ENCODE measurements around the gene TSPAN11.
"Not testable (repeated sequence)": the region's sequence is repeated elsewhere in the genome, so short reads cannot be mapped to it uniquely, and the experiment has no call there.

The TSPAN11 gene, protein sequence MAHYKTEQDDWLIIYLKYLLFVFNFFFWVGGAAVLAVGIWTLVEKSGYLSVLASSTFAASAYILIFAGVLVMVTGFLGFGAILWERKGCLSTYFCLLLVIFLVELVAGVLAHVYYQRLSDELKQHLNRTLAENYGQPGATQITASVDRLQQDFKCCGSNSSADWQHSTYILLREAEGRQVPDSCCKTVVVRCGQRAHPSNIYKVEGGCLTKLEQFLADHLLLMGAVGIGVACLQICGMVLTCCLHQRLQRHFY

DNA sequence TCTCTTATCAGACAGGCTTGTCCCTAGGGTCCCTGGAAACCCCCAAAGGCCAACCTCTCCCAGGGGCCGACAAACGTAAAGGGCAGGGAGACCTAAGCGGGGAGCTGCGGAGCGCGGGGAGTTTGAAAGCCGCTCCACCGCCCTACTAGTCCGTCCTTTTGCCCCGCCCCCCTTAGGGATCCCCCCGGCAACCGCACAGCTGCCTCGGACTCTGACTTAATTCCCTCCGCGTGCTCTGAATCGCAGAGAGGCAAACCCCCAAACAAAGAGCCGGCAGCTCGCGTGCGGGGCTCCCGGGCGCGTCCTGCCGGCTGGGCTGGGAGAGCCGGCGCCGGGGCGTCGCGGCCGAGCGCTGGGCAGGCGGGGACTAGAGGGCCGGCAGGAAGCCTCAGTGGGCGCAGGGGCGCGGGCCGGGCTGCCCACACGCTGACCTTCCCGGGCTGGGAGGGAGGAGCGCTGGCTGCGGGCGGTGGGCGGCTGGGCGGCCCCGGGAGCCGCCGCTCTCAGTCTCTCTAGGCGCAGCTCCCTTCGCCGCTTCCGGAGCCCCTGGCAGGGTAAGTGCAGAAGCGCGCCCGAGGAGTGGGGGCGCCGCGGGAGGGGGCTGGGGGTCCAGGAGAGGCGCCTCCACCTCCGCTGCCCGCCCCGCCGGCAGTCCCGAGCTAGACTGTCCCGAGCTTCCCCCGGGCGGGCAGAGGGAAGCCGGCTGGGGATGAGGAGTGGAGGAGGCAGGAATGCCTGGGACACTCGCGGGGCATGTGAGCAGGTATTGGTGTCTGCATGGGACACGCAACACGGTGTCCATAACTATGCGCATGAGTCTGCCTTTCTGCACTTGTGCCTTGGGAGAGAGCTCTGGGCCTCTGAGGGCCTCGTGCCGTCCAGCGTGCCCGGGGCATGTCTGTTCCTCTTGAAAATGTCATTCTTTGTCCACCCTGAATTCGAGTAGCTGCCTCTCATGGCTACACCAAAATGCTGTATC, at the start of gene TSPAN11:
TSPAN11 (plus strand) TSS at position 506 of the 979 bp plus-strand sequence. CDS start 27,244 bp downstream, outside the sequence.
- no peak for DNase-seq

DNA sequence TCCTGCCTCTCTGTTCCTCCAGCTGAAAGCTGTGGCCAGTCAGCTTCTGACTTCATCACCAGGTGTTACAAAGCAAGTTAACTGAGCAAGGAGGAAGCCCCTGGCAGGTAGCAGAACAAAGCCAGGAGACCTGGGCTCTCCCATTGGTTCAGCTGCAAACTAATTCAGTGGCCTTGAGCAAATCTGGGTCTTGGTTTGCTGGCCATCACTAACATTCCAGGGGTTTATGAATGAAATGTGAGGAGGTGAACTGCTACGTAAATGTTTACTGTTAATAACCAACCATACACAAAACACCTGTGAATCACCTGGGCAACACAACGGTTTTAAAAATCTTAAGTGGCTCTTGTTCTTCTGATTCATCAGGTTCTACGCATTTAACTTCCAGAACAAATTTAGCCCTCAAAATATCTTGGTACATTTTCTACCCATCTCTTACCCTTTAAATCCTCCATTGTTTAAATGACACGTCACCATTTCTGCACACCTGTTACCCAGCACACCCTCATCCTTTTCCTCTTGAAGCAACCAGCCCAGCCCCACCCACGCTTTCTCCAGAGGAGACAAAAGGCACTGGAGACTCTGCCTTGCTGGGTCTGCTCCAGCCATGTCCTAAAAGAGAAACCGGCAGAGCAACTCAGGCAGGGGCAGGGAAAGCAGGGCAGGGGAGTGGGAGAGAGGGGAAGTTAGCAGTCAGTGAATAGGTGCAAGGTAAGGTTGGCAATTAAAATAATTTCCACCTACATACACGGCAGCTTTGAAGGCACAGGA, 49.3 kb upstream of the TSPAN11 start:
- DNase-seq: peak; percentile 82

DNA sequence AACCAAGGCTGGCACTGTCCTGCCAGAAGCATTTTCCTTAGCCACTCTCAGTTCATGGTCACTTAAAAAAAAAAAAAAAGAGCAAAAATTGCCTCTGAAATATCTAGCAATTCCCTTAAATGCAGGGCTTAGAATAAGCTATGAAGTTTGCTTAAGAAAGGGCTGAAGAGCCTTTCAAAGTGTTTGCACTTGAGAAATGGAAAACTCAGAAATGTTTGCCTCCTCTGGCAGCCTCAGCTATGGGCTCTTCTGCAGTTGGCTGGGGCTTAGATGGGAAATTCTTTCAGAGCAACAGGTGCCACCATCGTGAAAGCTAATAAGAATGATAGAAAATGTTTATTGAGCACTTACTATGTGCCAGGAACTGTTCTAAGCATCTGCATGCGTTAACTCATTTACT, 48.5 kb upstream of the TSPAN11 start:
- no peak for DNase-seq

DNA sequence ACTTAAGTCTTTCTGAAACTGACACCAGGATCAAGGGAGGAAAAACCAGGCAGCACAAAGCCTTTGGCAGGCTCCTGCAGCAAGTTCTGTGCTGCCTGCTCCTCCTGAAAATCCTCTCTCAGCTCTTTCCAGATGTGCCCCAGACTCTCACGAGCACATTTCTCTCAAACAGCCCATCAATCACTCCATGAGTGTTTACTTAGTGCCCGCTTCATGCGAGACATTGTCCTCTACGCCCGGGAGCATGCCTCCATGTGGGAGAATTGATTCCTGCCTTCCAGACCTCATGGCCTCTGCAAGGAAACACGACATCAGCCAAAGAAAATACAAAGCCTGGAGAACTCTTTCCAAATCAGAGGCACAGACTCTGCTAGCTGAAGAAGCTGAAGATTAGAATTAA, 46.5 kb upstream of the TSPAN11 start:
- peak; percentile 90 for DNase-seq

DNA sequence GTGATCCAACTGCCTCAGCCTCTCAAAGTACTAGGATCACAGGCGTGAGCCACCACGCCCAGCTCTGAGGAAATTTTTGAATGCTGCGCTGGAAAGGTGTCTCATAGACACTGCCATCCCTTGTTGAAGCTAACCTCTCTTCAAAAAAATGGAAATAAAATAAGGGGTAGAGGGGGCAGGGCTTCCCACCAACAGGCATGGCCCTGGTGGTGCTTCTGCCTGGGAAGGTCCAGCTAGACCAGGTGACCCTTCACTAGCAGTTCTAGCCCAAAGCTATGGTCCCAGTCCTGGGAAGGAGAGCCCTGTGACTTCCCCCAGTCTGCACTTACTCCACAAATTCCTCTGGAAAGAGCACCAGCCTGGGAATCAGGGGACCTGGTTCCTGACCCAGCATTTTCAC, 45.7 kb upstream of the TSPAN11 start:
- no peak for DNase-seq

DNA sequence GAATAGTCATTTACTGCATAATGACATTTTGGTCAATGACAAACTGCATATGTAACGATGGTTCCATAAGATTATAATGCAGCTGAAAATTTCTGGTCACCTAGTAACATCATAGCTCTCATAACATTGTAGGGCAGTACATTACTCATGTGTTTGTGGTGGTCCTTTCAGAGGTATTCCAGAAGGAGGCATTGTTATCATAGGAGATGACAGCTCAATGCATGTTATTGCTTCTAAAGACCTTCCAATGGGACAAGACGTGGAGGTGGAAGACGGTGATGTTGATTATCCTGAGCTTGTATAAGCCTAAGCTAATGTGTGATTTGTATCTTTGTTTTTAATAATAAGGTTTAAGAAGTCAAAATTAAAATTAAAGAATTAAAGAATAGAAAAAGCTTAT, 43.8 kb upstream of the TSPAN11 start:
- DNase-seq: no peak

DNA sequence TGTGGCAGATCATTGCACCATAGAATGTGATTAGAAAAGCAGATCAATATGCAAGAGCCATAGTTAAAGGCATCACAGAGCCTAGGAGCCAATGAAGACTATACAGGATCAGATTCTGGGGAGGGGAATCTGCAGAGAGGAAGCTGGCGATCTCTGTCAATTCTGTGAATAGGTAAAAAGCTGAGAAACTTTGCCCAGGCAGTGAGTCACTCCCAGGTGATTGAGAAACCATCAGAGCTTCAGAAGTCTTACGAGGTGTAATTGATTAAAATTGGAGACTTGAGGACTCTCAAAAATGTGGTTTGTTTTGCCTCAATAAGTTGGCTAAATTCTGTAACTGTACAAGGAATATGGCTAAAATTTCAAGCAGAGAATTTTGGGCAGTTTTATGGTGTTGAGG, 41.7 kb upstream of the TSPAN11 start:
- DNase-seq: no peak

DNA sequence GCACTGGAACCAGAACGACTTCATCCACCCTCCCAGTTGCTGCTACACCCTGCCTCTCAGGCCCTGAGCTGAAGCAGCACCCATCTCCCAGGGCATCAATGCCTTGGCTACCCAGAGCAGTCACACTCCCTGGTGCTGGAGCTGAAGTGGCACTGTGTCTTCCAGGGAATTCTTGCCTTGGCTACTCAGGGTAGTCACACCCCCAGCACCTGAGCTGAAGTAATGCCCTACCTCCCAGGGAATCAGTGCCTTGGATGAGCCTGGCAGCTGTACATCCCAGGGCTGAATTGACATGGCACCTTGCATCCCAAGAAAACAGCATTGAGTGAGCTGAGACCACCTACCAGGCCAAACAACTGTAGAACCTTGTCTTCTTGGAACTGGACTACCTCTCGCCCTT, 41.2 kb upstream of the TSPAN11 start:
- DNase-seq: no peak

DNA sequence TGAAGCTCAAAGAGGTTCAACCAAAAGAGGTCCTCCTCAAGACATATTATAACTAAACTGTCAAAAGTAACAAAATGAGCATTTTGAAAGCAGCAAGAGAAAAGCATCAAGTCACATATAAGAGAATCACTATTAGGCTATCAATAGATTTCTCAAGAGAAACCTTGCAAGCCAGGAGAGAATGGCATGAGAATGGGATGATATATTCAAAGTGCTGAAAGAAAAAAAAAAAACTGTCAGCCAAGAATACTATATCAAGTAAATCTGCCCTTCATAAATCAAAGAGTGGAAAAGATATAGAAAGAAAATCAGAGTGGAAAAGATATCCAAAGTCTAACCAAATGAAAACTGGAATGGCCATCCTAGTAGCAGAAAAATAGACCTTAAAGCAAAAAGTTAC, 39.3 kb upstream of the TSPAN11 start:
- no peak for DNase-seq

DNA sequence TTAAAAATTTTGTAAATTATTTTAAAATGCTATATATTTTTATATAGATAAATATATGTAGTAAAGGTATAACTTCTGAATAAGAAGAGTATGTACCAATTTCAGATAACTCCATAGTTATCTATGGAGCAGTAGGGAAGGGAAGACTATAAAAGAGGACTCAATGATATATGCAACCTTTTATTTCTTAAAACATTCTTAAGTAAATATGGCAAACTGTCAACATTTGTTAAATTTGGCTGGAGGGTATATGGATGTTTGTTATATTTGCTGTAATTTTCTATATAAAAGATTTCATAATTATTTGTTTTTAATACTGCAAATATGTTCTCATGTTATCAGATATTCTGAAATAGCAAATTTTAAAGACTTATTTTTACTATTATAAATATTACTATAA, 38.3 kb upstream of the TSPAN11 start:
- no peak for DNase-seq

DNA sequence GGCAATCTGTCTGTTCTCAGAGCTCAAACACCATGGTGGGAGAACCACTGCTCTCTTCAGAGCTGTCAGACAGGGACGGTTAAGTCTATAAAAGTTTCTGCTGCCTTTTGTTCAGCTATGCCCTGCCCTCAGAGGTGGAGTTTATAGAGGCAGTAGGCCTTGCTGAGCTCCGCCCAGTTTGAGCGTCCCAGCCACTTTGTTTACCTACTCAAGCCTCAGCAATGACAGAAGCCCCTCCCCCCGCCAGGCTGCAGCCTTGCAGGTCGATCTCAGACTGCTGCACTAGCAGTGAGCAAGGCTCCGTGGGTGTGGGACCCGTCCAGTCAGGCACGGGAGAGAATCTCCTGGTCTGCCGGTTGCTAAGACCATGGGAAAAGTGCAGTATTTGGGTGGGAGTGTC, 32.0 kb upstream of the TSPAN11 start:
- not testable (repeated sequence) for DNase-seq

DNA sequence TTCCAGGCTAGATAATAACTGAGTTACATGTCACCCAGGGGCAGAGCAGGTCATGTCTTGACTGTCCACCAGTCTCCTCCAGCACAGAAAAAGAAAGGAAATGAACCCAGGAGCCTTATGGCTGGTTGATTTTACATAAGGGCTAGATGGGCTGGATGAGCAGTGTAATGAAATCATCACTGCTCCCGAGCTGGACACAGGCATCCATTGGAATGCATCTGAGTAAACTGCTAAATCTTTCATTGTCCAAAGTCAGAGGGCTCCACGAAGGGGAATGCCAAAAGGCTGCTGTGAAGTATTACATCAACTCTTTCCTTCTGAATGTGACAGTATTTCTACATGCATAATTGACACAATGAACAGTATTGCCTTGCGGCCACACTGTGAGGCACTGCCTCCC, 30.1 kb upstream of the TSPAN11 start:
- no peak for DNase-seq

DNA sequence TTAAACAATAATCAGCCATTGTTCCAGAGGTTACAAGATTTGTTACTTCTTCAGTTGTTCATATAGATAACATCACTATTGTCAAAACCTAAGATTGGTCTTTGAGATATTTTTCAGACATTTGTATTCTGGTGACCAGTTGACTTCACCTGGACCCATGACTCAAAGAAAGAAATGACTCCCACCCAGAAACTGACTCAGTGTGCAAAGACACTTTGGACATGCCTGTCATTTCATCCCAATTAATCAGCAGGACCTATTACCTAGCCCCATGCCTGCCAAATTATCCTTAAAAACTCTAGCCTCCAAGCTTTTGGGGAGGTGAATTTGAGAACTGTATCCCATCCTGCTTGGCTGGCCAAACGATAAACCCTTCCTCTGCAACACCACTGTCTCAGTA, 27.7 kb upstream of the TSPAN11 start:
- no peak for DNase-seq

DNA sequence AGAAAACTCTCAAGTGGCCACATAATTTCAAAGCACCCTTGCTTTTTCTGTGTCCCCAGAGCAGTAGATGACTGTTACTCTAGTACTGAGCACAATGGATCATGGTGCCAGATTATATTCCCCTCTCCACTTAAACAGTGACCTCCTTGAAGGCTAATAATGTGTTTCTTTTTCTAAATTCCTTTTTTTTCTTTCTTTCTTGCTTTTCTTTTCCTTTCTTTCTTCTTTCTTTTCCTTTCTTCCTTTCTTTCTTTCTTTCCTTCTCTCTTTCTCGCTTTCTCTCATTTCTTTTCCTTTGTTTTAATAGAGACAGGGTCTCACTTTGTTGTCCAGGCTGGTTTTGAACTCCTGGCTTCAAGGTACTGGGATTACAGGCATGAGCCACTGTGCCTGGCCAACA, 26.2 kb upstream of the TSPAN11 start:
- DNase-seq: no peak

DNA sequence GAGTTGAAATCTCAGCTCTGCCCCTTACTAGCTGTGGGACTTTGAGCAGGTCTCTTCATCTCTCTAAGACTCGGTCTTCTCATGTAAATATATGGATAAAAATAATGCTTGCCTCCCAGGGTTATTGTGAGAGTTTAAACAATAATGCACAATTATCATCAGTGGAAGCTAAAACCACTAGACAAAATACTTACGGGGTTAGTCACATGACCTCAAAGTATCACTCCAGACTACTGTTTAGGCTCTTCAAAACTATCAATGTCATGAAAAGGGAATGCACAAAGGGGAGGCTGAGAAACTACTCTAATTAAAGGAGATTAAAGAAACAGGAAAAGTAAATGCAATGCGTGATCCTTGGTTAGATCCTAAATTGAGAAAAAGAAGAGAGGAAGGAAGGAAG, 24.5 kb upstream of the TSPAN11 start:
- DNase-seq: no peak

DNA sequence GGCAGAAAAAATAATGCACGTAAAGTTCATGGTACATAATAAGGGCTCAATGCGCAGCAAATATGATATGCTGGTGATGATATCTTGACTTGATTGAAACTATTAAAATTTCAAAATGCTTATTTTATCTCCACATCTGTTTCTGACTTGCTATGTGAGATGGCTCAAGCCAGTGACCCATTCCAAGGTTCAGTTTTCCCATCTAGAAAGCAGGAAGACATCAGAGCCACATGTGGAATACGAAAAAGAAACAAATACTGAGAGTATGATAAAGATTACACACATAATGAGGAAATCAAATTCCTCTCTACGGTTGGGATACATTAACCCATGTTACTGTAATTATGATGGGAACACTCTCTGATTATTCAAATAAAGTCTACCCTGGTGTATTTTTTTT, 24.0 kb upstream of the TSPAN11 start:
- no peak for DNase-seq

DNA sequence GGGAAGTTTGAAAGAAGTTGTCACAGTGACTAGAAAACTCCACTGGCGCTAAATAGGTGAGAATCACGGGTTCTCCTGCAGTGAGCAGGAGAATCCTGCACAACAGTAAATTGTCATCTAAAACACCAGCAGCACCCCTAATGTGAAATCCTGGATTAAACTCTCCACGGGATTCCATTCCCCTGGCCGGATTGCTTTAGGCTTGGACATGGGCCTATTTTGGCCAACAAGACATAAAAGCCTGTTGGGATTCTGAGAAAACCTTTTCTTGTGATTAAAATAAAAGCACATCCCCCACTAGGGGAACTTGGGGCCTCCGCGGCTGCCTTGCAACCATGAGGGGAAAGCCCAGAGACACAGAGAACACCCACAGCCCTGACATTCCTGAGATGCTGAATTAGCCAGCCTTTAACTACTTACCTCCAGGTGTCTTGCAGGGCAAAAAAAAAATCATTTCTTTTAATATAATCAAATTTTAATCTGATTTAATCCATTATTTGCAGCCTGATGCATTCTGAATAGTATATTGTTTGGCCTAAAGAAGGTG, 21.0 kb upstream of the TSPAN11 start:
- no peak for DNase-seq

DNA sequence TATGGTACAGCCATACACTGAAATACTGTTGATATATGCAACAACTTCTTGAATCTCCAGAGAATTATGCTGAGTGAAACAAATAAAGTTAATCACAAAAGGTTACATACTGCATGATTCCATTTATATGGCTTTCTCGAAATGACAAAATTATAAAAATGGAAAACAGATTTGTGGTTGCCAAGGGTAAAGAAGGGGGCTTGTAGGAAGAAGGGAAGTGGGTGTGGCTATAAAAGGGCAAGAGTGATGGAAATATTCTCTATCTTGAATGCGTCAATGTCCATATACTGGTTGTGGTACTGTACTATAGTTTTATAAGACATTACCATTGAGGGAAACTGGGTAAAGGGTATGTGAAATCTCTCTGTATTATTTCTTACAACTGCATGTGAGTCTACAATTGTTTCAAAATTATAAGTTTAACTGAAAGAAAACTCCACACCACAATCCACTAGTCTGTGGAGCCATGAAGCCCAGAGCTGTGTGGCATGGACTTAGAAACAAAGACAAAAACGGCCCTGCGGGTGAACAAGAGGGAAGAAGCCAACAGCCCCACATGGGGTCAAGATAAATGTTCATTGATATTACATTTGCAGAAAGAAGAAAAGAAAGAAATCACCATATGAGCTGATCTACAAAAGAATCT, 18.3 kb upstream of the TSPAN11 start:
- DNase-seq: no peak

DNA sequence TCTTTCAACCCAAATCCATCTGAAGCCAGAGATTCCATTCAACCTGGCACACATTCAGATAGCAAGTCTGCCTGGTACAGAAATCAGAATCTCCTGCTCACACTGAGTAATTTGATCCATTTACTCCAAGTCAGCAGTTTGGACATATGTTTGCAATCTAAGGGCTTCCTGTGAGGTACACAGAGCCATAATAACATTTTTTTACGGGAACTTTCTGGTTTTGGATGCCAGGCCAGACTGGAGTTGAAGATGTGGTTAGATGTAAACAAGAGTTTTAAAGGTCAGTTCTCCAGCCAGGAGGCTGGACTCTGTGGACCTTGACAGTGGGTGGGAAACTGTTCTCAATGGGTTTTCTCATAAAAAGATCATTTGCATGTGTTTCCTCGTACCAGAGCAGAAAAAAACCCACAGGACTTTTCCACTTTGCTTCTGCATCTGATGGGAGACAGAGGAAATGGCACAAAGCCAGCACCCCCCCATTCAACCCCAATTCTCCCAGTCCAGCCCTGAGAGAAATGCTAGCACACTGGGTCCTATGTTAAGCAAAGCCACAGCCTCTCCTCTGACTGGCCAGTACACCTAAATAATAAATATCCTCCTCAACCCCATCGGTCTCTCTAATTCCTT, 17.7 kb upstream of the TSPAN11 start:
- DNase-seq: peak; percentile 11

DNA sequence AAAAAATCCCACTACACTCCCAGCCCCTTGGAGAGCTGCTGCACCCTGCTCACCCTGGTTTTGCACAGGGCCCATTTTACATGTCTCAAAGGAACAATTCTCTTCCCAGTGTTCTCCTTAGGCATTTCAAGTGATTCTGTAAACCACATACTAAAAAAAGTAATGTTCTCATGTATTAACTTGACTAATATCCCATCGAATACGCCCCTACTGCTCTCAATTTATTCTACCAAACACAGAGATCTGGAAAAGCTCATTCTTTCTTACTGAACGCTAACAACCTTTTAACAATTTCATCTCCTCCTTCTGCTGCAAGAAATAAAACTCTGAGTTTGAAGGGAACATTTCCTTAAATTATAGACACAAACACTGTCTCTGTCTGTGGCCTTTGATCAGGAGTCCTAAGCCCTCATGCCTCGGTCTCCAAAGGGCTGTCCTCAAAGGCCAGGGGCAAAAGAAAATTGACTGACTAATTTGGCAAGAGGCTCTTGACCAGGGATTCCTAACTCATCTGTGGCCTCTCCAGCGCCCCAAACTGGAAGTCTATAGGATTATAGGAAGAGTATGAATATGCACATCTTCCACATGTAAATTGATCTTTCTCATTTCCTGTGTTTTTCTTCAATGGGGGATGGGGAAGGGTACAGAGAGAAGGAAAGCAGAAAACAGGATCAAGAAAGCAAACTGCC, 17.1 kb upstream of the TSPAN11 start:
- DNase-seq: no peak

DNA sequence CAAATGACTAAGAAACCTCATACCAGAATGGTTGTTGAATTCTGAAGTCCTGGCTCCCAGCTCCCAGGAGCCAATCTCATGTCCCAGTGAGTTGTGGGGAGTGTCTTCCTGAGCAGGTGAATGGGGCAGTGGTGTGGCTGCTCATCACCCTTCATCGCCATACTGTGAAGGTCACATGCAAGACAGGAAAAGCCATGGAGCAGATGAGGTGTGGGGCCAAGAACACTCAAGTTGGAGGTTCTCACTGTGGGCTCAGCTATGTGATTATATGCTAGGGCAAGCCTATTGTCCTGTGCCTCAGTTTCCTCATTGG, 16.6 kb upstream of the TSPAN11 start:
- DNase-seq: no peak

DNA sequence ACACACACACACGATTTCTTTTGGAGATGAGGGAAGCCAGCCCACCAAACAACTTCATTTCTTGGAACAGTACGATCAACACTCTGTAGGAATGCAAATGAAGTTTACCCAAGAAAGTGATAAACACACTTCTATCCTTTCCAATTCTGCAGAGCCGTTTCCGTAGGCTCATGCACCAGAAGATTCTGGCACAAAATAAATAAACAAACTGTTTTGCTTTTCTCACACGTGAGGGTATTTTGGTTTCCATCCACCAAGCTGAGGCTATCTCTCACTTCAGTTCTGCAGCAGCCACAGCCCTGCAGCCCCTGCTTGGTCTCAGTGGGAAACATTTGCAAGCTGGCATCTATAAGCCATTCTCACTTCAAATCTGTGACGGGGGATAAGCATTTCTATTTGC, 15.3 kb upstream of the TSPAN11 start:
- DNase-seq: no peak

Measured in NCI-H510A treated with DMSO at 0.1 percent for 48 hours (cell line).